SIG-M5 treated with dmso at 0.1 percent for 504 hours (cell line): Measurements from ENCODE around the gene REC8.

Experiments
- DNase-seq: peaks from one replicate; lab custom pipeline; 2025; ENCODE audit not compliant: unreplicated experiment; lab: John Stamatoyannopoulos, UW

Gene REC8, protein sequence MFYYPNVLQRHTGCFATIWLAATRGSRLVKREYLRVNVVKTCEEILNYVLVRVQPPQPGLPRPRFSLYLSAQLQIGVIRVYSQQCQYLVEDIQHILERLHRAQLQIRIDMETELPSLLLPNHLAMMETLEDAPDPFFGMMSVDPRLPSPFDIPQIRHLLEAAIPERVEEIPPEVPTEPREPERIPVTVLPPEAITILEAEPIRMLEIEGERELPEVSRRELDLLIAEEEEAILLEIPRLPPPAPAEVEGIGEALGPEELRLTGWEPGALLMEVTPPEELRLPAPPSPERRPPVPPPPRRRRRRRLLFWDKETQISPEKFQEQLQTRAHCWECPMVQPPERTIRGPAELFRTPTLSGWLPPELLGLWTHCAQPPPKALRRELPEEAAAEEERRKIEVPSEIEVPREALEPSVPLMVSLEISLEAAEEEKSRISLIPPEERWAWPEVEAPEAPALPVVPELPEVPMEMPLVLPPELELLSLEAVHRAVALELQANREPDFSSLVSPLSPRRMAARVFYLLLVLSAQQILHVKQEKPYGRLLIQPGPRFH

DNA sequence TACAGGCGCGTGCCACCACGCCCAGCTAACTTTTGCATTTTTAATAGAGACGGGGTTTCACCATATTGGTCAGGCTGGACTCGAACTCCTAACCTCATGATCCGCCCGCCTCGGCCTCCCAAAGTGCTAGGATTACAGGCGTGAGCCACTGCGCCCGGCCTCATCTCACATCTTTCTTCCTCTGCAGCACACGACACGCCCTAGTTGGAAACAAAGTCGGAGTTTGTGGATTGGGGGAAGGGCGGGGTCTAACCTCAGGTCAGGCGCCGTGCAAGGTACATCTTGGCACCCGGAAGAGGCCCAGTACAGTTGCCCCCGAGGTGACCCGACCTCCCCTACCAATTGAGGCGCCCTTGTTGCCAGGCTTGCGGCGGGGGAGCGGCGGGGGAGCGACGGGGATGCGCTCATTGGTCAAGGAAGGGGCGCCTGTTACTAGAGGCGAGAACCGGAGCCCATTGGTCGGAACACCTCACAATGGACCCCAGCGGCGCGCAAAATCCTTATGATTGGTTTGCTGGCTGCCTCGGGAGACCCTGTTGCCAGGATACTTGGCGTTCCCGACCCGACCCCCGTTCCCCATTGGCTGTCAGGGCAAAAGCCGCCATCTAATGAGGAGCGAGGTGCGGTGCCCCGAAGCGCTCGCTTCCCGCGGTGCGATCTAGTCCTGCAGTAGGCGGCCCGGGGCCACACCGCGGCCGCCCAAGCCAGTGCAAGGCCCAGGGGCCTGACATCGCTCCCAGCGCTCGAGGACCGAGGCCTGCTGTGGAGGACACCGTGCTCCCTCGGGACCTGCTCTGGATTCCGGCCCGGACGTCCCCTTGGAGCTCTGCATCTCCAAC is at the start of gene REC8:
Gene REC8 (plus strand): TSS at position 659 of the 839 bp plus-strand sequence. CDS start 473 bp downstream, outside the sequence.
- DNase-seq: no peak

DNA sequence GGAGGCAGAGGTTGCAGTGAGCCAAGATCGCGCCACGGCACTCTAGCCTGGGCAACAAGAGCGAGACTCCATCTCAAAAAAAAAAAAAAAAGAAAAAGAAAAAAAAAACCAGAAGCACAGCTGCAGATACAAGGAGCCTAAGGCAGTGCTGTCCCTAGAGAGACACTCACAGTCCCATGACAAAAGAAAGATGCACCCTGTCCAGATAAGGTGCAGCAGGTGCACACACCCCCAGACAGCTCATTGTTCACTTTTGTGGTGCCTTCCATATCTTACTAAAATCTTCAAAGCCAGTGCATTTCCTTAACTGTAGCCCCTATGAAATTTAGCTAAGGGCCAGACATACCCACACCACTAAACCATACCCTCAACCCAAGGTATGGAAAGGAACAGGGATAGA is 49.5 kb upstream of the REC8 start:
- no peak for DNase-seq

GRCh38 chr14:24122898-24123297 is 49.0 kb upstream of the REC8 start:
- no peak for DNase-seq

DNA sequence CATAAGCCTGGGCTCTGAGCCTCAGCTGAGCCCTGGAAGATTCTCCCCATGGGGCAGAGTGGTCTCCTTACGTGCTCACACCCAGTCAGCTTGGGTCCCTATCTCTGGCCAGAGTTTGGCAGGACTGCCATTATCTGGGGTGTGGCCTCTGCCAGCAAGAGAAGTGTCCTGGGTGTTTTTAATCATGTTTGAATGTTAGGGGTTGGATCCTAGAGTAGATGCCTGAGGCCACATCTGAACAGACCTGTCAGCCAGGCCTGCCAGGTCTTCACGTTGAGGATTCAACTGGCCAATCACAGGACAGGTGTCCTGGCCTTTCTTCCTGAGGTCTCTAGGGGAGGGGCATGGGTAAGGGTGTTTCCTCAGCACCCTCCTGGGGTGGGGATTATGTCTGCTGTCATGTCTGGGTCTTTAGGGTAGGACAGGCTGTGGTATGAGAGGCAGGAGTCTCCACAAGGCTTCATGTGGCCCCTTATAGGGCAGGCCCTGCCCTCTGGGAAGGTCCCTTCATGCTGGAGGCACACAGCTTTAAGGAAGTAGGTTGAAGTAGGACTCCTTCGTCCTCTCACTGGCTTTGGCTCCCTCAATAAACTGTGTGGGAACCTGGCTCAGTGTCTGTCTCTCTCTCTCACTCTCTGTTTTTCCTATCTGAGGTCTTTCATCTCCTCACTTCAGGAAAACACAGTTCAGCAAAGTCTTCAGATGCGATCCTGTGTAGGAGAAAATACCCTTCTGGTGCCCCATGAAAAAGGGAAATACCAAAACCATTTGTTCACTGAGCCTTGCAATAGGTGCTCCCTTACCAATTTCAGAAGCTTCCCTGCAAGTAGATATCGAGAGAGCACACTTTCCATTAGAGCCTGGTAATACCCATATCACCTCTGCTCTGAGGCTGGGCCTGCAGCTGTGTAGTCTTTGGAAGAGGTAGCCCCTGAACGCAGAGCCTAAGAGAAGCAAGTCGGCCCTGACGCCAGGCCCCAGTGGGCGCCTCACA is 48.2 kb upstream of the REC8 start:
- no peak for DNase-seq

- DNase-seq: no peak
Observed at GRCh38 chr14:24126939-24127338, 44.9 kb upstream of the REC8 start.

- no peak for DNase-seq
Observed at GRCh38 chr14:24127673-24128072, 44.2 kb upstream of the REC8 start.

DNA sequence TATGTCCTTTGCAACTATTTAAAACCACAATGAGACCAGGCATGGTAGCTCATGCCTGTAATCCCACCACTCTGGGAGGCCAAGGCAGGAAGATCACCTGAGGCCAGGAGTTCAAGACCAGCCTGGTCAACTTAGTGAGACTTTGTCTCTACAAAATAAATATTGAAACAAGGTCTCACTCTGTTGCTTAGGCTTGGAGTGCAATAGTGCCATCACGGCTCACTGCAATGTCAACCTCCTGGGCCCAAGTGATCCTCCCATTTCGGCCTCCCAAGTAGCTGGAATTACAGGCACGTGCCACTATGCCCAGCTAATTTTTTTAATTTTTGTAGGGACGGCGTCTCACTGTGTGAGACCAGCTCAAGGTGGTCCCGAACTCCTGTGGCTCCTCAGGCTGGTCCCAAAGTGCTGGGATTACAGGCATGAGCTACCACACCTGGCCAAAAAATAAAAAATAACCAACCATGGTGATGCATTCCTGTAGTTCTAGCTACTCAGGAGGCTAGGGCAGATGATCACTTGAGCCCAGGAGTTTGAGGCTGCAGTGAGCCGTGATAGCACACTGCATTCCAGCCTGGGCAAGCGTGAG is 42.4 kb upstream of the REC8 start:
- no peak for DNase-seq

DNA sequence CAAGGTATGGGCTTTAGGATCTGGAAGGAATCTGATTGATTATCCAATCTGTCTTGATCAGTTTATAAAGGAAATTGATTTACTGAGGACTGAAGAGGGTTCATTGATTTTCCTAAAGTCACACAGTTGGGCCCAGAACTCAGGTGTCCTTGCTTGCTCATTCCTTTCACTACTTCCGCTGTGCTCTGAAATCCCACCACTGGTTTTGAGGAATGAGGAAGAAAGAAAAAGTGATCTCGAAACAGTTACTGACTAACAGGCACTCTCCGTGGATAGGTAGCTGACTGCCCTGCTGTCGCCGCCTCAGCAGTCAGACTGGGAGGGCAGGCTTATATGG is 41.5 kb upstream of the REC8 start, which contains the start of gene FITM1:
Gene FITM1 (plus strand): TSS at position 280 of the 337 bp plus-strand sequence. CDS start 905 bp downstream, outside the sequence.
- DNase-seq: peak; percentile 56

- no peak for DNase-seq
Observed at GRCh38 chr14:24130717-24131548, 40.9 kb upstream of the REC8 start.

DNA sequence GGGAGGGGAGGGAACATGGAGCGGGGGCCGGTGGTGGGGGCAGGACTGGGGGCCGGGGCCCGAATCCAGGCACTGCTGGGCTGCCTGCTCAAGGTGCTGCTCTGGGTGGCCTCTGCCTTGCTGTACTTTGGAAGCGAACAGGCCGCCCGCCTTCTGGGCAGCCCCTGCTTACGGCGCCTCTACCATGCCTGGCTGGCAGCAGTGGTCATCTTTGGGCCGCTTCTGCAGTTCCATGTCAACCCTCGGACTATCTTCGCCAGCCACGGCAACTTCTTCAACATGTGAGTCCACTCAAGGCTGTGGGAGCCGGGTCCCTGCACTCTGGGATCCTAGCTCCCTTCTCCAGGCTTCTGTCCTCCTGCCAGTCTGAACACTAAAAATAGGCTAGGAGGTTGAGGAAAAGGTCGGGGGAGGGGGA is 40.3 kb upstream of the REC8 start:
- no peak for DNase-seq

DNA sequence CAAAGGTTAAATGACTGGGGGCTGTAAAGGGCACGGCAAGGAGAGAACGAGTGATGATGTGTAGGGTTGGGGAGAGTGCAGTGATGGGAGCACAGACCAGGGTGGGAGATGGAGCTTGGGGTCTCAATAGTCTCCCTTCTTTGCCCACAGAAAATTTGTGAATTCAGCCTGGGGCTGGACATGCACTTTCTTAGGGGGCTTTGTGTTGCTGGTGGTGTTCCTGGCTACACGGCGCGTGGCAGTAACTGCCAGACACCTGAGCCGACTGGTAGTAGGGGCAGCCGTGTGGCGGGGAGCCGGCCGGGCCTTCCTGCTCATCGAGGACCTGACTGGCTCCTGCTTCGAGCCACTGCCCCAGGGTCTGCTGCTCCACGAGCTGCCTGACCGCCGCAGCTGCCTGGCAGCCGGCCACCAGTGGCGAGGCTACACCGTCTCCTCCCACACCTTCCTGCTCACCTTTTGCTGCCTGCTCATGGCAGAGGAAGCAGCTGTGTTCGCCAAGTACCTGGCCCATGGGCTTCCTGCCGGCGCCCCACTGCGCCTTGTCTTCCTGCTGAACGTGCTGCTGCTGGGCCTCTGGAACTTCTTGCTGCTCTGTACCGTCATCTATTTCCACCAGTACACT is 39.7 kb upstream of the REC8 start:
- DNase-seq: no peak

GRCh38 chr14:24132976-24133375 is 38.9 kb upstream of the REC8 start:
- no peak for DNase-seq

DNA sequence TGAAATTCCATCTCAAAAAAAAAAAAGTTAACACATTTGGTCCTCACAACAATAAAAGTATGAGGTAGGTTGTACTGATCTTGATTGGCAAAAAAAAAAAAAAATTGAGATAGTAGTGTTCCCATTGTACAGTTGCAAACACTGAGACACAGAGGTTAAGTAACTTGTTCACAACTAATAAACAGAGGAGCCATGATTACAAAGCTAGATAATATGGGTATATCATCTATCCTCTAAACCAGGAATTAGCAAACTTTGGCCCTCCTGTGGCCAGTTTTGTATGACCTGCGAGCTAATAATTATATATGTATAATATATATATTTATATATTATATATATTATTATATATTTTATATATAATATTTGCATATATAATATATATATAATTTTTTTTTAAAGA is 38.1 kb upstream of the REC8 start:
- DNase-seq: no peak

DNA sequence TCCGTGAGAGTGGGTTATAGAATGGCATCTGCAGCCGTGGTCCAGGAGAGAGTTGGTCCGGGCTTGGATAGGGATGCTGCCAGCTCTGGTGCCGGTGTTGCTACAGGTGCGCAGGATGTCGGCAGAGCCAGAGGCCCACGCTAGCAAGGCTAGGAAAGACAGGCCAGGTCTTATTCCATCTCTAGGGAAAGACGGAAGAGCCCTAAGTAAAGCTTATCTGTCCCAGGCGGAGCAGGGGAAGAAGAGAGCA is 36.4 kb upstream of the REC8 start:
- DNase-seq: no peak

DNA sequence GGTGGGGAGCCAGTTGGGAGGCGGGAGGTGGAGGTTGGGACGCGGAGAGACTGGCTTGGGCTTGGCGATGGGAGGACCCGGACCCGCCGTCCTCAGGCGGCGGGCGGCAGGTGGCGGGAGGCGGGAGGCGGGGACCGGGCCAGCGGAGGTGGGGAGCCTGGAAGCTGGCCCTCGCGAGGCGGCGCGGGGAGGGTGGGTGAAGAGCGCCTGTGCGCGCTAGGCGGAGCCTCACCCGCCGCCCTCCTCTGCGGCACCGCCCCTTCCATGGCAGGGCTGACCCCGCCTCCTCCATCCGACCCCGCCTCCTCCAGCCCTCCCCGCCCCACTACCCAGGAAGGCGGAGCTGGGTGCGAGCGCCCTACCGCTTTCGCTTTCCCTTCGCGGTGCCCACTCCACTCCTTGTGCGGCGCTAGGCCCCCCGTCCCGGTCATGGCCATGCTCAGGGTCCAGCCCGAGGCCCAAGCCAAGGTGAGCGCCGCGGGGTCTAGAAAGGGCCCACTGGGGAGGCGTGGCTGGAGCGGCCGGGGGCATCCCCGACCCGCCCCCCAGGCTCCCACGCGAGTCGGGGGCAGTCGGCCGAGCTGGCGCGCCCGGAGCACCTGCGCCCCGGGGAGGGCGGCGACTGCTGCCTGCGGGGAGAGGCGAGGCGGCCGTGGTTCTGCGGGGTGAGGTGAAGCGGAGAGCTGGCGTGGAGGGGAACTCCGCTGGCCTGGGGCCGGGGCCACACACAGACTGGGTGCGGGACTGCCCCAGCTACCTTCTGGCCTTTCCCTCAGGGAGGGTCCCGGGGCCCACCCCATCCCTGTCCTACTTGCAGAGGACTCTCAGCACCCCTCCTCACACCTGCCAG is 35.8 kb upstream of the REC8 start, which contains the start of gene PSME1:
Gene PSME1 (plus strand): TSS at position 361 of the 850 bp plus-strand sequence. CDS start 69 bp downstream, at position 430.
- peak; percentile 85 for DNase-seq

GRCh38 chr14:24136684-24137528 is 35.0 kb upstream of the REC8 start:
- DNase-seq: no peak
